H1 (cell line): ENCODE results near the gene PIAS4. TPM values are rescaled to one million over a fixed set of nuclear protein-coding genes. Genes with fewer than 3 reads are reported as not detected.

ENCODE experiments used
- CTCF ChIA-PET: fragments of 300-600 bp; sonication (Branson Sonifier 250); formaldehyde crosslinking; loops from one replicate; lab custom pipeline; 2021; ENCODE audit not compliant: partially characterized antibody; lab: Charles Lee
- POLR2A ChIA-PET: fragments of 300-600 bp; sonication (Branson Sonifier 250); formaldehyde crosslinking; loops from one replicate; lab custom pipeline; 2021; ENCODE audit warnings: inconsistent platforms; ENCODE audit not compliant: partially characterized antibody; lab: Charles Lee
- DNase-seq, 2 experiments: peaks; one replicate each; pipeline versions ENCODE4 v3.0.0 to v3.0.0-alpha.2; 2010 to 2022; ENCODE audit warnings: low spot score in 2 of 2, low read depth in 1 of 2, mixed read lengths in 1 of 2
- FAIRE-seq: peaks from 2 replicates; lab custom pipeline; 2011; peaks lifted over from hg19 to GRCh38; lab: Jason Lieb, UNC
- H2AFZ ChIP-seq: 2 replicates; pipeline ENCODE4 v1.8.1; 2012; ENCODE audit warnings: low read length, inconsistent platforms
- H2AK5ac ChIP-seq: 2 replicates; pipeline ENCODE4 v1.6.1; 2013; ENCODE audit warnings: low read depth, low read length
- H2BK120ac ChIP-seq: replicated peaks from 2 replicates; pipeline ENCODE3; 2013; ENCODE audit warnings: low read depth, low read length, inconsistent platforms
- H2BK12ac ChIP-seq: 2 replicates; pipeline ENCODE4 v1.6.1; 2013; ENCODE audit warnings: low read depth, low read length
- H2BK15ac ChIP-seq: 2 replicates; pipeline ENCODE4 v1.6.1; 2013; ENCODE audit warnings: low read length
- H2BK20ac ChIP-seq: 2 replicates; pipeline ENCODE4 v1.6.1; 2013; ENCODE audit warnings: low read length
- H2BK5ac ChIP-seq: 2 replicates; pipeline ENCODE4 v1.6.1; 2013; ENCODE audit warnings: low read depth, low read length
- H3K14ac ChIP-seq: 2 replicates; pipeline ENCODE4 v1.6.1; 2013; ENCODE audit warnings: inconsistent platforms; ENCODE audit not compliant: insufficient read length
- H3K18ac ChIP-seq: 2 replicates; pipeline ENCODE4 v1.6.1; 2013; ENCODE audit warnings: low read length; ENCODE audit errors: extremely low read depth
- H3K23ac ChIP-seq: 2 replicates; pipeline ENCODE4 v1.6.1; 2013; ENCODE audit warnings: inconsistent platforms; ENCODE audit not compliant: insufficient read length
- H3K23me2 ChIP-seq: 2 replicates; pipeline ENCODE4 v1.6.1; 2013; ENCODE audit warnings: low read depth, low read length
- H3K27ac ChIP-seq: 2 replicates; pipeline ENCODE4 v1.6.1; 2011; ENCODE audit warnings: low read depth, low read length, inconsistent platforms
- H3K27me3 ChIP-seq, 4 experiments: replicated peaks in 1 of 4; 1 replicate in 1 of 4; 2 replicates in 3 of 4; pipeline versions ENCODE4 v1.6.1 to v1.8.1; 2011 to 2013; ENCODE audit warnings: low read length in 3 of 4, mild to moderate bottlenecking in 3 of 4, inconsistent platforms in 2 of 4, mixed read lengths in 2 of 4, moderate library complexity in 1 of 4; ENCODE audit not compliant: control insufficient read depth in 3 of 4, insufficient read depth in 3 of 4; ENCODE audit errors: extremely low read depth in 1 of 4
- H3K36me3 ChIP-seq, 4 experiments: 2 replicates each; pipeline versions ENCODE4 v1.6.1 to v1.8.1; 2011 to 2013; ENCODE audit warnings: mild to moderate bottlenecking in 4 of 4, low read length in 3 of 4, moderate library complexity in 2 of 4, control low read depth in 1 of 4, inconsistent platforms in 1 of 4; ENCODE audit not compliant: insufficient read depth in 4 of 4, control insufficient read depth in 2 of 4
- H3K4ac ChIP-seq: replicated peaks from 2 replicates; pipeline ENCODE3; 2013; ENCODE audit warnings: low read length, low read depth, mixed read lengths, inconsistent platforms; ENCODE audit not compliant: insufficient read length
- H3K4me1 ChIP-seq, 4 experiments: replicated peaks in 1 of 4; 1 replicate in 1 of 4; 2 replicates in 3 of 4; pipeline versions ENCODE4 v1.6.1 to v1.8.1; 2011 to 2013; ENCODE audit warnings: low read length in 3 of 4, inconsistent platforms in 2 of 4, mixed read lengths in 1 of 4; ENCODE audit not compliant: insufficient read depth in 4 of 4, control insufficient read depth in 3 of 4
- H3K4me2 ChIP-seq, 2 experiments: 2 replicates each; pipeline versions ENCODE4 v1.6.1 to v1.8.1; 2011 to 2013; ENCODE audit warnings: low read depth in 2 of 2, low read length in 2 of 2, control low read depth in 1 of 2, inconsistent platforms in 1 of 2, mild to moderate bottlenecking in 1 of 2; ENCODE audit not compliant: insufficient read depth in 1 of 2
- H3K4me3 ChIP-seq, 4 experiments: fragments of 200-600, 300-600 bp in 1 of 4; sonication (generic), shearing (Covaris generic), sonication (Bioruptor Twin) in 1 of 4; 2 replicates each; pipeline versions ENCODE4 v1.5.1 to v1.8.1; 2011 to 2016; ENCODE audit warnings: low read length in 4 of 4, low read depth in 3 of 4, control low read depth in 2 of 4, inconsistent platforms in 2 of 4, mild to moderate bottlenecking in 2 of 4, mixed read lengths in 1 of 4, moderate library complexity in 1 of 4; ENCODE audit not compliant: insufficient read depth in 2 of 4; ENCODE audit errors: extremely low read depth in 1 of 4
- H3K56ac ChIP-seq: replicated peaks from 2 replicates; pipeline ENCODE3; 2013; ENCODE audit warnings: low read depth, mild to moderate bottlenecking, mixed read lengths, low read length, inconsistent platforms; ENCODE audit not compliant: insufficient read length
- H3K79me1 ChIP-seq: 2 replicates; pipeline ENCODE4 v1.6.1; 2013; ENCODE audit warnings: low read depth, low read length, control low read depth
- H3K79me2 ChIP-seq, 2 experiments: 2 replicates each; pipeline versions ENCODE4 v1.6.1 to v1.8.1; 2012 to 2013; ENCODE audit warnings: low read length in 2 of 2, mild to moderate bottlenecking in 2 of 2, inconsistent platforms in 1 of 2; ENCODE audit not compliant: insufficient read depth in 2 of 2, control insufficient read depth in 1 of 2
- H3K9ac ChIP-seq, 4 experiments: replicated peaks in 1 of 4; 1 replicate in 1 of 4; 2 replicates in 3 of 4; pipeline versions ENCODE4 v1.6.1 to v1.8.1; 2011 to 2013; ENCODE audit warnings: low read depth in 3 of 4, low read length in 3 of 4, control low read depth in 2 of 4, mild to moderate bottlenecking in 2 of 4, moderate library complexity in 2 of 4, inconsistent platforms in 1 of 4; ENCODE audit errors: extremely low read depth in 1 of 4
- H3K9me3 ChIP-seq, 2 experiments: 2 replicates each; pipeline versions ENCODE4 v1.6.1 to v1.8.1; 2012 to 2013; ENCODE audit warnings: mild to moderate bottlenecking in 2 of 2, moderate library complexity in 2 of 2, control low read depth in 1 of 2, inconsistent platforms in 1 of 2, low read depth in 1 of 2, low read length in 1 of 2, mixed read lengths in 1 of 2; ENCODE audit not compliant: insufficient read depth in 2 of 2
- H4K20me1 ChIP-seq, 2 experiments: replicated peaks in 1 of 2; 2 replicates each; pipeline versions ENCODE3 to v1.8.1; 2011 to 2013; ENCODE audit warnings: inconsistent platforms in 2 of 2, low read length in 2 of 2, mild to moderate bottlenecking in 1 of 2; ENCODE audit not compliant: insufficient read depth in 2 of 2, control insufficient read depth in 1 of 2
- H4K5ac ChIP-seq: 2 replicates; pipeline ENCODE4 v1.6.1; 2013; ENCODE audit warnings: low read length, low read depth, mixed read lengths, inconsistent platforms; ENCODE audit not compliant: insufficient read length
- H4K8ac ChIP-seq: 2 replicates; pipeline ENCODE4 v1.8.0; 2013; ENCODE audit warnings: mild to moderate bottlenecking, moderate library complexity, low read length, inconsistent platforms; ENCODE audit not compliant: insufficient read depth; ENCODE audit errors: extremely low read depth
- H4K91ac ChIP-seq: replicated peaks from 2 replicates; pipeline ENCODE3; 2013; ENCODE audit warnings: low read length, mixed read lengths, inconsistent platforms; ENCODE audit not compliant: insufficient read length
- CBX8 ChIP-seq: fragments of 300-800, 300-1000 bp; sonication (generic); IDR thresholded peaks from 2 replicates; pipeline ENCODE4 v1.7.1; 2016; ENCODE audit warnings: low read depth, low read length, borderline replicate concordance
- KDM5A ChIP-seq: fragments of 200-600 bp; IDR thresholded peaks from 2 replicates; pipeline ENCODE4 v1.7.1; 2012; ENCODE audit warnings: mild to moderate bottlenecking, low read length, inconsistent platforms, mixed read lengths
- POLR2A ChIP-seq, 2 experiments: IDR thresholded peaks; 1 replicate in 1 of 2; 2 replicates in 1 of 2; pipeline ENCODE4 v1.6.1; 2011; ENCODE audit warnings: low read depth in 2 of 2, low read length in 2 of 2, mild to moderate bottlenecking in 2 of 2; ENCODE audit errors: control extremely low read depth in 1 of 2
- POLR2AphosphoS5 ChIP-seq: IDR thresholded peaks from 2 replicates; pipeline ENCODE4 v1.6.1; 2011; ENCODE audit warnings: low read depth, low read length
- TAF1 ChIP-seq: IDR thresholded peaks from 2 replicates; pipeline ENCODE4 v1.6.1; 2011; ENCODE audit warnings: mild to moderate bottlenecking, low read depth, low read length
- WGBS, 2 experiments: shearing (Covaris generic) in 1 of 2; methylation state at CpG; one replicate each; pipeline versions ENCODE4 v1.1.6 to v1.1.7; 2013 to 2015; ENCODE audit warnings: low lambda C conversion rate in 2 of 2, mixed read lengths in 2 of 2, inconsistent platforms in 1 of 2, low coverage in 1 of 2, missing lambda C conversion rate in 1 of 2; ENCODE audit not compliant: insufficient replicate concordance in 2 of 2, insufficient coverage in 1 of 2, insufficient read length in 1 of 2; ENCODE audit errors: extremely low coverage in 1 of 2, missing lambda C conversion rate in 1 of 2; 5-methylcytosine and 5-hydroxymethylcytosine counted together
- polyA plus RNA-seq, 7 experiments: library from polyadenylated mRNA; depleted of rRNA in 3 of 7; stranded (reverse) in 5 of 7; unstranded in 2 of 7; fragments of >200 nt in 5 of 7; fragments of 200-250 nt in 2 of 7; gene quantifications; 1 replicate in 5 of 7; 2 replicates in 1 of 7; 4 replicates in 1 of 7; pipeline versions ENCODE4 v1.2.1 to v1.2.3, GENCODE V29; 2011 to 2013; ENCODE audit warnings: missing spikeins in 2 of 7, mixed read lengths in 2 of 7
- total RNA-seq: library from RNA; stranded (reverse); fragmentation: NEBNext Ultra II Directional; extraction: Animal tissue kit (Norgen Biotek cat#: 25700); gene quantifications from 2 replicates; pipeline ENCODE4 v1.2.1, GENCODE V29; 2021

PIAS4 gene
- total and polyA plus RNA-seq, 2 of the 8 experiments (the other 6 are each of a cell fraction or from before 2014, with no cell fraction given): 30.2 to 51.4 TPM

GRCh38 chr19:3981736-3982681 is 25.5 kb upstream of the PIAS4 start:
- ChIA-PET POLR2A (interaction anchor here (0.5 to 12.0 kb wide), 22 partner anchors 7 to 254 kb away, joined by 3 to 870 read pairs (median 4); partner anchors contain the start of genes ATCAY, DAPK3, MRPL54 and NMRK2), CTCF (interaction anchor here (0.6 kb wide), 2 partner anchors 192 to 441 kb away, joined by 3 read pairs; no protein-coding TSS in a partner anchor)
- Histone ChIP-seq H4K8ac (no peak overlapping the region; the same call in 1 of the 2 replicates), H3K9ac (peak overlapping the region in 2 of 4 experiments; percentile 8 to 9; a peak in 2 of 7 replicates), H3K23me2 (peaks cover 8% of the 10 kb centered on the region), H2BK12ac (no peak overlapping the region), H2BK15ac (no peak overlapping the region), H2AK5ac (no peak overlapping the region), H3K36me3 (peaks cover 66 to 77% (median 71%) of the 10 kb centered on the region in 4 experiments), H2AFZ (no peak overlapping the region), H3K27ac (peak overlapping the region; percentile 31; the same call in 1 of the 2 replicates), H3K27me3 (no peaks in the 10 kb centered on the region), H2BK20ac (no peak overlapping the region), H3K14ac (no peak overlapping the region), H3K23ac (no peak overlapping the region), H4K5ac (no peak overlapping the region), H3K4ac (peak overlapping the region; percentile 3), H3K79me1 (peaks cover 16% of the 10 kb centered on the region), H3K9me3 (no peaks in the 10 kb centered on the region), H3K18ac (no peak overlapping the region), H3K4me2 (peak overlapping the region in 1 of 2 experiments; percentile 95; a peak in 1 of 4 replicates), H3K4me1 (peaks cover 2 to 13% (median 10%) of the 10 kb centered on the region in 4 experiments), H3K4me3 (no peak overlapping the region), H4K20me1 (peaks cover 72 to 74% of the 10 kb centered on the region in 2 experiments), H4K91ac (no peak overlapping the region), H3K79me2 (peaks cover 19 to 68% of the 10 kb centered on the region in 2 experiments), H2BK120ac (no peak overlapping the region), H2BK5ac (peak overlapping the region; percentile 52; the same call in 1 of the 2 replicates), H3K56ac (no peak overlapping the region)
- no peak for DNase-seq
- TF ChIP-seq TAF1: no peak
- TF ChIP-seq CBX8: no peak
- TF ChIP-seq POLR2AphosphoS5: peak; percentile 54
- TF ChIP-seq KDM5A: no peak
- peak; percentile 63 to 68; a peak in 2 of 3 replicates for TF ChIP-seq POLR2A (IDR thresholded peaks at IDR 0.05; ENCODE audit: control extremely low read depth in 1 of 2, low read depth in 2 of 2, low read length in 2 of 2)
- FAIRE-seq: no peak
- WGBS, 2 experiments: 91% methylated on average over 38 of the region's 39 CpGs; no CpG with 5 or more reads in 1 of the 2 experiments
